ENCODE measurements around the gene USP17L26. TPM values are rescaled to one million over a fixed set of nuclear protein-coding genes. Genes with fewer than 3 reads are reported as not detected.
"Not testable (repeated sequence)": the region's sequence is repeated elsewhere in the genome, so short reads cannot be mapped to it uniquely, and the experiment has no call there.

Gene USP17L26, protein sequence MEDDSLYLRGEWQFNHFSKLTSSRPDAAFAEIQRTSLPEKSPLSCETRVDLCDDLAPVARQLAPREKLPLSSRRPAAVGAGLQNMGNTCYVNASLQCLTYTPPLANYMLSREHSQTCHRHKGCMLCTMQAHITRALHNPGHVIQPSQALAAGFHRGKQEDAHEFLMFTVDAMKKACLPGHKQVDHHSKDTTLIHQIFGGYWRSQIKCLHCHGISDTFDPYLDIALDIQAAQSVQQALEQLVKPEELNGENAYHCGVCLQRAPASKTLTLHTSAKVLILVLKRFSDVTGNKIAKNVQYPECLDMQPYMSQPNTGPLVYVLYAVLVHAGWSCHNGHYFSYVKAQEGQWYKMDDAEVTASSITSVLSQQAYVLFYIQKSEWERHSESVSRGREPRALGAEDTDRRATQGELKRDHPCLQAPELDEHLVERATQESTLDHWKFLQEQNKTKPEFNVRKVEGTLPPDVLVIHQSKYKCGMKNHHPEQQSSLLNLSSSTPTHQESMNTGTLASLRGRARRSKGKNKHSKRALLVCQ
- total RNA-seq (2013; cell fraction: nucleolus; rRNA removed), result not detected in 2 replicates
- total RNA-seq (2014; rRNA removed), result not detected in 2 replicates
- total RNA-seq (2014; rRNA removed; fragmentation: Illumina TruSeq; extraction: Trizol), result not detected in 2 replicates
- not detected in 2 replicates for total RNA-seq (2021)
- polyA plus RNA-seq (2011; ENCODE audit: low read depth), result not detected
- polyA plus RNA-seq (2011; rRNA removed), result not detected in 2 replicates
- not detected in 2 replicates for polyA plus RNA-seq (2011; cell fraction: cytosol; rRNA removed)
- not detected in 2 replicates for polyA plus RNA-seq (2011; cell fraction: nucleus; rRNA removed)
- not detected in 2 replicates for polyA plus RNA-seq (2012)
- not detected in 2 replicates for polyA plus RNA-seq (2014; fragmentation: Illumina TruSeq; extraction: Trizol)
- polyA plus RNA-seq (2014; fragmentation: Nextera tagmentation; extraction: Ambion mirVana), result not detected
- not detected in 2 replicates for polyA plus RNA-seq (2014; rRNA removed)
- polyA plus RNA-seq (2016; fragmentation: Nextera tagmentation; extraction: Ambion mirVana), result not detected
- not detected in 2 replicates for polyA minus RNA-seq (2011; rRNA and poly(A)+ RNA removed)
- polyA minus RNA-seq (2011; cell fraction: cytosol; rRNA and poly(A)+ RNA removed), result not detected in 2 replicates
- not detected in 2 replicates for polyA minus RNA-seq (2011; cell fraction: nucleus; rRNA and poly(A)+ RNA removed)
- not detected for Bru-seq, nascent RNA
- not detected for BruChase-seq, experiment 1, labeled RNA remaining after a 6-hour chase
- BruChase-seq, experiment 2, labeled RNA remaining after a 2-hour chase, result not detected
- long read RNA-seq, experiment 1, result 0 reads
- long read RNA-seq, experiment 2, result 0 reads

DNA sequence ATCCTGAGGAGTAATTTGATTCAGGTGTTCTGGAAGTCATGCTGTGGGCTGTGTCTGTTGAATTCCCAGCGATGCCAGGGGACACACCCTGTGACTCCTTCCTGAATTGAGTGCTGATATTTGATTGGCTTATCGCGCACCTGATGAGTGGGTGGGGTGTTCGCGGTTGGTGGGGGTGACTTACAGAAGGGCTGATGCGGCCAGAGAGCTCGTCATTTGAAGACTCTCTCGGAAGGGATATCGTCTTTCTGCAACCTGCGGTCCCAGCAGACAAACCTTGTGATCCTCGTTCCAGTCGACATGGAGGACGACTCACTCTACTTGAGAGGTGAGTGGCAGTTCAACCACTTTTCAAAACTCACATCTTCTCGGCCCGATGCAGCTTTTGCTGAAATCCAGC lies at the start of gene USP17L26:
Gene USP17L26 (plus strand): TSS at position 301 of the 400 bp plus-strand sequence. CDS start 0 bp downstream, at position 301.
- DNase-seq (ENCODE audit: low read depth, low spot score); SMC1A ChIA-PET (ENCODE audit: uncharacterized antibody, unreplicated experiment); intact Hi-C loops (cut with micrococcal nuclease; ENCODE audit: unreplicated experiment); ATAC-seq; H3K4me1 ChIP-seq (ENCODE audit: control insufficient read depth, insufficient read depth, low read length); H3K79me2 ChIP-seq (ENCODE audit: control insufficient read depth, insufficient read depth, low read length); H3K27ac ChIP-seq (ENCODE audit: control insufficient read depth, insufficient read depth); H2AFZ ChIP-seq (ENCODE audit: control insufficient read depth, low read depth, low read length); H3K4me2 ChIP-seq (ENCODE audit: control insufficient read depth, insufficient read depth); H3K27me3 ChIP-seq (replicated peaks in 1 of 2; ENCODE audit: control insufficient read depth in 2 of 2, insufficient read depth in 2 of 2, low read length in 1 of 2); H3K36me3 ChIP-seq (ENCODE audit: control insufficient read depth in 2 of 2, insufficient read depth in 2 of 2, low read length in 1 of 2); BruUV-seq (replicated peaks); H3K9ac ChIP-seq (ENCODE audit: control insufficient read depth, insufficient read depth, low read length); H3K4me3 ChIP-seq; in situ Hi-C loops (cut with MboI); POLR2A ChIA-PET; CTCF ChIA-PET; RAD21 ChIA-PET (ENCODE audit: unreplicated experiment); H3K9me3 ChIP-seq (replicated peaks; ENCODE audit: control insufficient read depth, insufficient read depth, low read length); H4K20me1 ChIP-seq (ENCODE audit: control insufficient read depth, insufficient read depth); FAIRE-seq: not testable (repeated sequence)
- WGBS (ENCODE audit: insufficient coverage, insufficient replicate concordance, low lambda C conversion rate, missing lambda C conversion rate), result no CpG with 5 or more reads among the region's 15 CpGs

DNA sequence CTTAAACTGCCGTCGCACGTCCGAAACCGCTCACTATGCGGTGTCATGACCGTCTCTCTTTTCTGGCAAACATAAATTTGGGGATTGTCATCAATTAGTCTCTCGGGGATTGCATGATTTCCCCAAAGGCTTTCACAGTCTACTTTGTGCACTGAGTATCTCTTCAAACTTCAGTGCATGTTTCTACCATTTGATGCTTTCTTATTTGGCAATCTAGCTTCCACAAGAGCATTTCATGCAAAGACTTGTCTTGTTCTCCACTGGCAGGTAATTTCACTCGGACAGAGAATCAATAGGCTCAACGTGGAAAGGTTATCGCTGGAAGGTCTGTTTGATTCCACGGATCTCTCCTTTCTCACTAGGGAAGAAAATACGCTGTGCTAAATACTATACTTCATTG lies 10.3 kb upstream of the USP17L26 start:
- CTCF ChIA-PET; H2AFZ ChIP-seq (ENCODE audit: control insufficient read depth, low read depth, low read length); FAIRE-seq; H3K79me2 ChIP-seq (ENCODE audit: control insufficient read depth, insufficient read depth, low read length); H3K36me3 ChIP-seq (ENCODE audit: control insufficient read depth in 2 of 2, insufficient read depth in 2 of 2, low read length in 1 of 2); H3K9ac ChIP-seq (ENCODE audit: control insufficient read depth, insufficient read depth, low read length); SMC1A ChIA-PET (ENCODE audit: uncharacterized antibody, unreplicated experiment); H3K4me3 ChIP-seq; ATAC-seq; in situ Hi-C loops (cut with MboI); DNase-seq (ENCODE audit: low read depth, low spot score); H4K20me1 ChIP-seq (ENCODE audit: control insufficient read depth, insufficient read depth); BruUV-seq (replicated peaks); H3K27ac ChIP-seq (ENCODE audit: control insufficient read depth, insufficient read depth); H3K4me1 ChIP-seq (ENCODE audit: control insufficient read depth, insufficient read depth, low read length); RAD21 ChIA-PET (ENCODE audit: unreplicated experiment); H3K4me2 ChIP-seq (ENCODE audit: control insufficient read depth, insufficient read depth); intact Hi-C loops (cut with micrococcal nuclease; ENCODE audit: unreplicated experiment); H3K27me3 ChIP-seq (replicated peaks in 1 of 2; ENCODE audit: control insufficient read depth in 2 of 2, insufficient read depth in 2 of 2, low read length in 1 of 2); POLR2A ChIA-PET; H3K9me3 ChIP-seq (replicated peaks; ENCODE audit: control insufficient read depth, insufficient read depth, low read length): not testable (repeated sequence)
- 26% methylated on average over 4 of the region's 13 CpGs for WGBS (ENCODE audit: insufficient coverage, insufficient replicate concordance, low lambda C conversion rate, missing lambda C conversion rate)

GRCh38 chr4:9324865-9325264 lies 9.6 kb upstream of the USP17L26 start, which contains the start of gene USP17L24:
Gene USP17L24, plus strand, starts transcription at chr4:9325165. Its CDS starts 0 bp downstream, at chr4:9325165.
- FAIRE-seq; H2AFZ ChIP-seq (ENCODE audit: control insufficient read depth, low read depth, low read length); H3K27ac ChIP-seq (ENCODE audit: control insufficient read depth, insufficient read depth); H4K20me1 ChIP-seq (ENCODE audit: control insufficient read depth, insufficient read depth); CTCF ChIA-PET; H3K4me2 ChIP-seq (ENCODE audit: control insufficient read depth, insufficient read depth); H3K4me1 ChIP-seq (ENCODE audit: control insufficient read depth, insufficient read depth, low read length); H3K27me3 ChIP-seq (replicated peaks in 1 of 2; ENCODE audit: control insufficient read depth in 2 of 2, insufficient read depth in 2 of 2, low read length in 1 of 2); POLR2A ChIA-PET; RAD21 ChIA-PET (ENCODE audit: unreplicated experiment); H3K79me2 ChIP-seq (ENCODE audit: control insufficient read depth, insufficient read depth, low read length); in situ Hi-C loops (cut with MboI); SMC1A ChIA-PET (ENCODE audit: uncharacterized antibody, unreplicated experiment); H3K9ac ChIP-seq (ENCODE audit: control insufficient read depth, insufficient read depth, low read length); H3K4me3 ChIP-seq; H3K36me3 ChIP-seq (ENCODE audit: control insufficient read depth in 2 of 2, insufficient read depth in 2 of 2, low read length in 1 of 2); ATAC-seq; H3K9me3 ChIP-seq (replicated peaks; ENCODE audit: control insufficient read depth, insufficient read depth, low read length); BruUV-seq (replicated peaks); DNase-seq (ENCODE audit: low read depth, low spot score); intact Hi-C loops (cut with micrococcal nuclease; ENCODE audit: unreplicated experiment): not testable (repeated sequence)
- no CpG with 5 or more reads among the region's 15 CpGs for WGBS (ENCODE audit: insufficient coverage, insufficient replicate concordance, low lambda C conversion rate, missing lambda C conversion rate)
